KOPT-K1 (cell line): ENCODE measurements around the gene ACSS2.
"Not testable (repeated sequence)": the region's sequence is repeated elsewhere in the genome, so short reads cannot be mapped to it uniquely, and the experiment has no call there.

Experiments
- H3K27ac ChIP-seq: fragments of 200-600 bp; sonication (generic); 2 replicates; pipeline ENCODE4 v1.5.1; 2016; ENCODE audit warnings: antibody characterized with exemption, mild to moderate bottlenecking, low read depth, low read length; ENCODE audit not compliant: poor library complexity, severe bottlenecking
- H3K36me3 ChIP-seq: fragments of 200-600 bp; sonication (generic); 2 replicates; pipeline ENCODE4 v1.5.1; 2017; ENCODE audit warnings: antibody characterized with exemption, mild to moderate bottlenecking, low read length, moderate library complexity; ENCODE audit not compliant: insufficient read depth
- H3K9me3 ChIP-seq: fragments of 200-600 bp; sonication (generic); 2 replicates; pipeline ENCODE4 v1.5.1; 2017; ENCODE audit warnings: antibody characterized with exemption, low read length, mild to moderate bottlenecking; ENCODE audit not compliant: insufficient read depth, poor library complexity, severe bottlenecking

ACSS2 gene

GRCh38 chr20:34886122-34886521, 9.7 kb downstream of the ACSS2 start:
- Histone ChIP-seq H3K27ac (no peak overlapping the region), H3K9me3 (no peaks in the 10 kb centered on the region), H3K36me3 (no peaks in the 10 kb centered on the region)

- Histone ChIP-seq H3K27ac (no peak overlapping the region), H3K36me3 (no peaks in the 10 kb centered on the region), H3K9me3 (no peaks in the 10 kb centered on the region)
These were observed 10.6 kb downstream of the ACSS2 start for GRCh38 chr20:34887023-34887422.

- H3K36me3 ChIP-seq = no peaks in the 10 kb centered on the region
- no peaks in the 10 kb centered on the region for H3K9me3 ChIP-seq
- no peak overlapping the region for H3K27ac ChIP-seq
These were observed 12.1 kb downstream of the ACSS2 start for GRCh38 chr20:34888468-34888867.

- H3K9me3 ChIP-seq = no peaks in the 10 kb centered on the region
- H3K27ac ChIP-seq = no peak overlapping the region
- H3K36me3 ChIP-seq = no peaks in the 10 kb centered on the region
These were observed 15.0 kb downstream of the ACSS2 start for GRCh38 chr20:34891166-34892062.

GRCh38 chr20:34892671-34893070, 16.3 kb downstream of the ACSS2 start:
- Histone ChIP-seq H3K9me3 (no peaks in the 10 kb centered on the region), H3K27ac (no peak overlapping the region), H3K36me3 (no peaks in the 10 kb centered on the region)

- Histone ChIP-seq H3K9me3 (no peaks in the 10 kb centered on the region), H3K36me3 (no peaks in the 10 kb centered on the region), H3K27ac (no peak overlapping the region)
These were observed 18.3 kb downstream of the ACSS2 start for GRCh38 chr20:34894723-34895122.

- H3K27ac ChIP-seq = no peak overlapping the region
- H3K9me3 ChIP-seq = no peaks in the 10 kb centered on the region
- H3K36me3 ChIP-seq = no peaks in the 10 kb centered on the region
These were observed 19.1 kb downstream of the ACSS2 start for GRCh38 chr20:34895465-34895864.

GRCh38 chr20:34896086-34896621, 19.7 kb downstream of the ACSS2 start:
- no peaks in the 10 kb centered on the region for H3K9me3 ChIP-seq
- no peaks in the 10 kb centered on the region for H3K36me3 ChIP-seq
- no peak overlapping the region for H3K27ac ChIP-seq

GRCh38 chr20:34898129-34898528, 21.7 kb downstream of the ACSS2 start:
- not testable (repeated sequence) for H3K9me3 ChIP-seq, H3K27ac ChIP-seq, H3K36me3 ChIP-seq

GRCh38 chr20:34898731-34899130, 22.3 kb downstream of the ACSS2 start:
- not testable (repeated sequence) for H3K27ac ChIP-seq, H3K9me3 ChIP-seq, H3K36me3 ChIP-seq

GRCh38 chr20:34904202-34904621, 27.8 kb downstream of the ACSS2 start:
- H3K27ac ChIP-seq = no peak overlapping the region
- H3K9me3 ChIP-seq = no peaks in the 10 kb centered on the region
- H3K36me3 ChIP-seq = no peaks in the 10 kb centered on the region

- Histone ChIP-seq H3K36me3 (no peaks in the 10 kb centered on the region), H3K27ac (no peak overlapping the region), H3K9me3 (no peaks in the 10 kb centered on the region)
These were observed 31.4 kb downstream of the ACSS2 start for GRCh38 chr20:34907616-34908469.

- Histone ChIP-seq H3K36me3 (no peaks in the 10 kb centered on the region), H3K27ac (no peak overlapping the region)
These were observed 38.7 kb downstream of the ACSS2 start for GRCh38 chr20:34915131-34915530.

GRCh38 chr20:34915749-34916455, 39.5 kb downstream of the ACSS2 start:
- no peaks in the 10 kb centered on the region for H3K36me3 ChIP-seq
- H3K9me3 ChIP-seq = no peaks in the 10 kb centered on the region

More at GRCh38 chr20:34915131-34915530, 38.7 kb downstream of the ACSS2 start:
- H3K9me3 ChIP-seq = no peaks in the 10 kb centered on the region

More at GRCh38 chr20:34915749-34916455, 39.5 kb downstream of the ACSS2 start:
- H3K27ac ChIP-seq = no peak overlapping the region
